DMS53 (cell line): Measurements from ENCODE around the gene VEGFA.

ENCODE experiments used
- DNase-seq: peaks from one replicate; lab custom pipeline; 2025; lab: John Stamatoyannopoulos, UW

VEGFA gene

GRCh38 chr6:43769526-43770371, at the start of gene VEGFA:
VEGFA (plus strand) TSS chr6:43770211.
- DNase-seq: peak; percentile 93

GRCh38 chr6:43720999-43721398, 49.0 kb upstream of the VEGFA start:
- DNase-seq: no peak

- DNase-seq: no peak
These were observed 47.0 kb upstream of the VEGFA start for GRCh38 chr6:43722920-43723545.

- DNase-seq: peak; percentile 86
These were observed 46.2 kb upstream of the VEGFA start for GRCh38 chr6:43723737-43724295.

GRCh38 chr6:43724354-43724753, 45.7 kb upstream of the VEGFA start:
- DNase-seq: no peak

GRCh38 chr6:43724914-43725642, 44.9 kb upstream of the VEGFA start:
- DNase-seq: peak; percentile 66

GRCh38 chr6:43725643-43726580, 44.1 kb upstream of the VEGFA start:
- DNase-seq: no peak

- no peak for DNase-seq
These were observed 42.4 kb upstream of the VEGFA start for GRCh38 chr6:43727634-43728033.

GRCh38 chr6:43728586-43728985, 41.4 kb upstream of the VEGFA start:
- DNase-seq: no peak

- DNase-seq: no peak
These were observed 40.5 kb upstream of the VEGFA start for GRCh38 chr6:43729537-43729936.

- no peak for DNase-seq
These were observed 39.4 kb upstream of the VEGFA start for GRCh38 chr6:43730634-43731033.

- no peak for DNase-seq
These were observed 36.3 kb upstream of the VEGFA start for GRCh38 chr6:43733471-43734293.

GRCh38 chr6:43734294-43734665, 35.7 kb upstream of the VEGFA start:
- DNase-seq: no peak

GRCh38 chr6:43735642-43736199, 34.3 kb upstream of the VEGFA start:
- no peak for DNase-seq

- DNase-seq: no peak
These were observed 33.7 kb upstream of the VEGFA start for GRCh38 chr6:43736211-43736786.

- DNase-seq: no peak
These were observed 33.2 kb upstream of the VEGFA start for GRCh38 chr6:43736844-43737243.

GRCh38 chr6:43737272-43738081, 32.5 kb upstream of the VEGFA start:
- peak; percentile 23 for DNase-seq

GRCh38 chr6:43738267-43738676, 31.7 kb upstream of the VEGFA start:
- DNase-seq: no peak
